Mucosa of descending colon (tissue), 3 donors: ENCODE results near the gene TOMM20. TPM values are rescaled to one million over a fixed set of nuclear protein-coding genes. Genes with fewer than 3 reads are reported as not detected.

ENCODE experiments used
- ATAC-seq: fragments of 200-7000 bp; cut with Tn5 transposase; one replicate; pipeline ENCODE4 v1.9.1; 2020; ENCODE audit warnings: mild to moderate bottlenecking, moderate library complexity
- DNase-seq, 3 donors: peaks; one replicate each; pipeline ENCODE4 v3.0.0-alpha.2; 2020
- H3K36me3 ChIP-seq: fragments of 200-600 bp; one replicate; pipeline ENCODE4 v1.8.0; 2021; ENCODE audit warnings: low read depth, mild to moderate bottlenecking
- H3K4me1 ChIP-seq: fragments of 200-600 bp; one replicate; pipeline ENCODE4 v1.8.0; 2021; ENCODE audit warnings: low read depth, mild to moderate bottlenecking
- H3K4me3 ChIP-seq: fragments of 200-600 bp; one replicate; pipeline ENCODE4 v1.8.0; 2021; ENCODE audit warnings: mild to moderate bottlenecking
- H3K9me3 ChIP-seq: fragments of 200-600 bp; one replicate; pipeline ENCODE4 v1.8.0; 2021; ENCODE audit warnings: mild to moderate bottlenecking
- CTCF ChIP-seq: fragments of 200-600 bp; IDR thresholded peaks from one replicate; pipeline ENCODE4 v1.8.0; 2022; ENCODE audit warnings: antibody characterized with exemption, mild to moderate bottlenecking
- intact Hi-C, 2 donors: fragments of 100-400 bp; cut with DNase I in 1 of 2; cut with micrococcal nuclease in 1 of 2; formaldehyde crosslinking; loops; one replicate each; pipeline versions ENCODE4 v1.11.0 to v1.11.1; 2022; cut with DNase I, micrococcal nuclease
- total RNA-seq, 3 donors: library from RNA; stranded (reverse); fragmentation: NEBNext Ultra II Directional in 2 of 3; extraction: Animal tissue kit (Norgen Biotek cat#: 25700) in 2 of 3; gene quantifications; one replicate each; pipeline versions ENCODE4 v1.2.1 to v1.2.4, GENCODE V29; 2021 to 2023
- donor health status: DM: no; HTN: no; CAD: no; lungs with moderate emphysema.
- donor health status: DM: no; HTN: no; CAD: no.
- donor health status: DM: no; HTN: yes; CAD: no.

The TOMM20 gene
- total RNA-seq, 3 donors from 2014 or later = 81.2 to 110 (median 92.1) TPM

GRCh38 chr1:235127203-235127602 is 1.4 kb downstream of the TOMM20 start:
- no peaks in the 10 kb centered on the region for H3K9me3 ChIP-seq
- intact Hi-C loops = no loop called here
- peaks cover 9% of the 10 kb centered on the region for H3K4me1 ChIP-seq
- DNase-seq (no peak), ATAC-seq (no peak)
- H3K4me3 ChIP-seq = peak overlapping the region; percentile 74
- TF ChIP-seq CTCF = no peak
- no peaks in the 10 kb centered on the region for H3K36me3 ChIP-seq

GRCh38 chr1:235124665-235125064 is 4.0 kb downstream of the TOMM20 start:
- Histone ChIP-seq H3K4me1 (peaks cover 9% of the 10 kb centered on the region), H3K9me3 (no peaks in the 10 kb centered on the region), H3K4me3 (no peak overlapping the region), H3K36me3 (no peaks in the 10 kb centered on the region)
- DNase-seq = no peak
- no peak for TF ChIP-seq CTCF
- no peak for ATAC-seq
- intact Hi-C loops = no loop called here

GRCh38 chr1:235124111-235124510 is 4.5 kb downstream of the TOMM20 start:
- no peak for DNase-seq
- H3K4me3 ChIP-seq = no peak overlapping the region
- no peaks in the 10 kb centered on the region for H3K9me3 ChIP-seq
- no peak for TF ChIP-seq CTCF
- ATAC-seq = no peak
- intact Hi-C loops = no loop called here
- H3K4me1 ChIP-seq = peaks cover 9% of the 10 kb centered on the region
- H3K36me3 ChIP-seq = no peaks in the 10 kb centered on the region

GRCh38 chr1:235122348-235122747 is 6.3 kb downstream of the TOMM20 start:
- no peak for ATAC-seq
- no peak for DNase-seq
- intact Hi-C loops = no loop called here
- H3K4me3 ChIP-seq = no peak overlapping the region
- TF ChIP-seq CTCF = no peak
- no peaks in the 10 kb centered on the region for H3K36me3 ChIP-seq
- H3K9me3 ChIP-seq = no peaks in the 10 kb centered on the region
- H3K4me1 ChIP-seq = peaks cover 9% of the 10 kb centered on the region

GRCh38 chr1:235113183-235113917 is 15.3 kb downstream of the TOMM20 start:
- Histone ChIP-seq H3K36me3 (peaks cover 4% of the 10 kb centered on the region), H3K4me3 (no peak overlapping the region), H3K9me3 (no peaks in the 10 kb centered on the region), H3K4me1 (no peaks in the 10 kb centered on the region)
- no peak for TF ChIP-seq CTCF
- no peak for DNase-seq
- ATAC-seq = no peak
- intact Hi-C loops = no loop called here
